Vagina (tissue), 2 donors: ENCODE measurements around the gene UQCRQ. TPM values are rescaled to one million over a fixed set of nuclear protein-coding genes. Genes with fewer than 3 reads are reported as not detected.
"Not testable (repeated sequence)": the region's sequence is repeated elsewhere in the genome, so short reads cannot be mapped to it uniquely, and the experiment has no call there.

Experiments used
- DNase-seq, 2 donors: peaks; one replicate each; pipeline ENCODE4 v3.0.0-alpha.2; 2017; ENCODE audit errors: extremely low spot score in 2 of 2
- H3K27ac ChIP-seq: fragments of 200-600 bp; sonication (generic); one replicate; pipeline ENCODE4 v1.5.1; 2019
- H3K27me3 ChIP-seq: fragments of 200-600 bp; sonication (generic); one replicate; pipeline ENCODE4 v1.5.1; 2019
- H3K36me3 ChIP-seq, 2 donors: fragments of 200-600 bp; sonication (generic); one replicate each; pipeline ENCODE4 v1.5.1; 2017 to 2019
- H3K4me1 ChIP-seq: fragments of 200-600 bp; sonication (generic); one replicate; pipeline ENCODE4 v1.5.1; 2019
- H3K4me3 ChIP-seq, 2 donors: fragments of 200-600 bp; sonication (generic); 1 replicate in 1 of 2; 2 replicates in 1 of 2; pipeline ENCODE4 v1.5.1; 2016 to 2019
- H3K9me3 ChIP-seq: fragments of 200-600 bp; sonication (generic); one replicate; pipeline ENCODE4 v1.5.1; 2019
- POLR2A ChIP-seq, 2 donors: fragments of 450-650 bp; IDR thresholded peaks; one replicate each; pipeline ENCODE4 v1.6.1; 2017; ENCODE audit warnings: antibody characterized with exemption in 2 of 2, mild to moderate bottlenecking in 2 of 2, moderate library complexity in 2 of 2
- POLR2AphosphoS5 ChIP-seq, 2 donors: sonication (generic); formaldehyde crosslinking; IDR thresholded peaks; one replicate each; pipeline ENCODE4 v1.9.0; 2017; ENCODE audit warnings: antibody characterized with exemption in 2 of 2, mild to moderate bottlenecking in 2 of 2, low read depth in 1 of 2; ENCODE audit not compliant: insufficient read depth in 1 of 2
- intact Hi-C: fragments of 100-400 bp; cut with DNase I; formaldehyde crosslinking; loops from one replicate; pipeline ENCODE4 v1.15.1; 2023
- total RNA-seq: library from RNA; depleted of rRNA; stranded (reverse); fragments of >200 nt; gene quantifications from one replicate; pipeline ENCODE4 v1.2.3, GENCODE V29; 2016
- TF ChIP-seq, protein P1 (sequence below), 3 experiments: fragments of 450-650 bp in 2 of 3; fragments of 200-600 bp in 1 of 3; sonication (generic) in 1 of 3; IDR thresholded peaks; one replicate each; pipeline ENCODE4 v1.5.1; 2017 to 2019; ENCODE audit warnings: antibody characterized with exemption in 3 of 3, mild to moderate bottlenecking in 2 of 3, moderate library complexity in 2 of 3

UQCRQ gene
- total RNA-seq, 1 donor from 2014 or later: 189 TPM

DNA sequence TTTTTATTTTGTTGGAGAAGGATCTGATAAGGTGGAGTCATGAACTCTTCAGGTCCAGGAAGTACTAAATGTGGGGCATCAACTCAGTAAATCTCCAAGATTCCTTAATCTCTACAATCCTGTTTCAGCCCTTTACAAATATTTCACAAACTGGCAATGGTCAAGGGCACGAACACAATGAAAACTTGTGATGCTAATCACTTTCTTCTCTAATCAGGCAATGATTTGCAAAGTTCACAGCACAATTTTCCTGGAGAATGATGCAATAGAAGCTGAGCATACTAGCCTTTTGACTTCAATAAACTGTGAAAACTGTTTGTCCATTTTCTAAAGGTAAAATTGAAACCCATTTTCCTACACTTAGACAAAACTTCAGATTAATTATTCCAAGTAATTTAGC lies 17.1 kb upstream of the UQCRQ start:
- H3K27ac ChIP-seq: no peak overlapping the region
- H3K27me3 ChIP-seq: no peaks in the 10 kb centered on the region
- no peaks in the 10 kb centered on the region for H3K4me1 ChIP-seq
- no peak for DNase-seq
- no peak for TF ChIP-seq POLR2A (IDR thresholded peaks at IDR 0.05)
- no peak for TF ChIP-seq POLR2AphosphoS5 (IDR thresholded peaks at IDR 0.05; ENCODE audit: insufficient read depth in 1 of 2, low read depth in 1 of 2)
- TF ChIP-seq, protein P1, sequence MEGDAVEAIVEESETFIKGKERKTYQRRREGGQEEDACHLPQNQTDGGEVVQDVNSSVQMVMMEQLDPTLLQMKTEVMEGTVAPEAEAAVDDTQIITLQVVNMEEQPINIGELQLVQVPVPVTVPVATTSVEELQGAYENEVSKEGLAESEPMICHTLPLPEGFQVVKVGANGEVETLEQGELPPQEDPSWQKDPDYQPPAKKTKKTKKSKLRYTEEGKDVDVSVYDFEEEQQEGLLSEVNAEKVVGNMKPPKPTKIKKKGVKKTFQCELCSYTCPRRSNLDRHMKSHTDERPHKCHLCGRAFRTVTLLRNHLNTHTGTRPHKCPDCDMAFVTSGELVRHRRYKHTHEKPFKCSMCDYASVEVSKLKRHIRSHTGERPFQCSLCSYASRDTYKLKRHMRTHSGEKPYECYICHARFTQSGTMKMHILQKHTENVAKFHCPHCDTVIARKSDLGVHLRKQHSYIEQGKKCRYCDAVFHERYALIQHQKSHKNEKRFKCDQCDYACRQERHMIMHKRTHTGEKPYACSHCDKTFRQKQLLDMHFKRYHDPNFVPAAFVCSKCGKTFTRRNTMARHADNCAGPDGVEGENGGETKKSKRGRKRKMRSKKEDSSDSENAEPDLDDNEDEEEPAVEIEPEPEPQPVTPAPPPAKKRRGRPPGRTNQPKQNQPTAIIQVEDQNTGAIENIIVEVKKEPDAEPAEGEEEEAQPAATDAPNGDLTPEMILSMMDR (IDR thresholded peaks at IDR 0.05): no peak
- no peaks in the 10 kb centered on the region for H3K9me3 ChIP-seq
- H3K4me3 ChIP-seq: no peak overlapping the region
- intact Hi-C loops: no loop called here
- no peaks in the 10 kb centered on the region for H3K36me3 ChIP-seq

DNA sequence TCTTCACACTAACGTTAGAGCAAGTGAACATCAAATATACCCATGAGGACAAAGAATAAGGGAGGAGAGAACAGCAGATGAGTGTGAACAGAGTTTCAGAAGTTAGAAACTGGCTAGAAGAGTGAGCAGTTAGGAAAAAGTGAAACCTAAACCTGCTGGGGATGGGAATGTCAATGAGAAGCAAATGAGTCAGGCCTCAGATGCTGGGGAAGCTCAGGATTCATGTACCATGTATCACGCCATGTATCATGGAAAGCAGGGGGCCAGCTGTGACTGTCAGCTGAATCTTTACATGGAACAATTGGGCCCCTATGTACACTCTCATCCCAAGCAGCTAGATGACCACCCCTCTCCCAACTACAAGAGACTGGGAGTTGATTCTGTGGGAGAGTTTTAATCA lies 16.4 kb upstream of the UQCRQ start:
- DNase-seq: no peak
- no peaks in the 10 kb centered on the region for H3K27me3 ChIP-seq
- H3K27ac ChIP-seq: no peak overlapping the region
- H3K36me3 ChIP-seq: no peaks in the 10 kb centered on the region
- no peaks in the 10 kb centered on the region for H3K9me3 ChIP-seq
- no peaks in the 10 kb centered on the region for H3K4me1 ChIP-seq
- TF ChIP-seq POLR2A (IDR thresholded peaks at IDR 0.05) (no peak), POLR2AphosphoS5 (IDR thresholded peaks at IDR 0.05; ENCODE audit: insufficient read depth in 1 of 2, low read depth in 1 of 2) (no peak)
- TF ChIP-seq, protein P1 (IDR thresholded peaks at IDR 0.05): no peak
- intact Hi-C loops: no loop called here
- H3K4me3 ChIP-seq: no peak overlapping the region

DNA sequence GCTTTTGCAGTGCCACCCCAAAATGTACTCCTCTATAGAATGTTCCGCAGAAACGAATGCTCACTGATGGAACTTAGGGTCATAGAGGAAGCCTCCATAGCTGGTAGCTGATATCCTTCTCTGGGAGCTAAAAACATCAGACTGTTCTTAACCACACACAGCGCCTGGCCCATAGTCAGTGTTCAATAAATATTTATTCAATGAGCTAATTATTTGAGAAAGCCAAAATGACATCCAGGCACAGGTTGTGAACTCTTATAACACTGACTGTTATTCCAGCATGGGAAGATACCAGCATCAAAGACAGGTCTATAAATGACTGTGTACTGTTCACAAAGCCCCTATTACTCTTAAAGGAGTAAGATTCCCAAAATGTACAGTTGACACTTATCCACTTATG lies 13.1 kb upstream of the UQCRQ start:
- Histone ChIP-seq H3K27ac (no peak overlapping the region), H3K4me1 (no peaks in the 10 kb centered on the region), H3K27me3 (no peaks in the 10 kb centered on the region), H3K36me3 (no peaks in the 10 kb centered on the region), H3K9me3 (no peaks in the 10 kb centered on the region), H3K4me3 (no peak overlapping the region)
- TF ChIP-seq POLR2A (IDR thresholded peaks at IDR 0.05): no peak
- TF ChIP-seq POLR2AphosphoS5 (IDR thresholded peaks at IDR 0.05; ENCODE audit: insufficient read depth in 1 of 2, low read depth in 1 of 2): no peak
- TF ChIP-seq, protein P1 (IDR thresholded peaks at IDR 0.05): no peak
- intact Hi-C loops: no loop called here
- DNase-seq: no peak

DNA sequence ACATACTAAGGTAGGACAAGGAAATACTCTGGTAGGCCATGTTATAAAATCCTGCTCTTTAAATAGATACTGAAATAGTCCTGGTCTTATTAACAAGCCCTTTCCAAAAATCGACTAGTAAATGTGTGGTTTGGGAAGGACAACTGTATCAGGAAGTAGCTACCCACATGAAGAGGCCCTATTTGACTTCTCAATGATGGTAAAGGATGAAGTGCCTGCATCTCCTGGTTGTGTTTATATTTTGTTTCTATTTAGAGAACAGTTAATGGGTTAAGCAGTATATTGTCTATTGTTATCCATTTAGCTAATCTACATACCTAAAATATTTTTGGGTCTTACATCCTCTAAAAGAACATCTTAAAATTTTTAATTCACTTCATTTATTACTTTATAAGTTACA lies 12.7 kb upstream of the UQCRQ start:
- TF ChIP-seq POLR2A (IDR thresholded peaks at IDR 0.05) (no peak), POLR2AphosphoS5 (IDR thresholded peaks at IDR 0.05; ENCODE audit: insufficient read depth in 1 of 2, low read depth in 1 of 2) (no peak)
- TF ChIP-seq, protein P1 (IDR thresholded peaks at IDR 0.05): no peak
- DNase-seq: no peak
- Histone ChIP-seq H3K4me3 (no peak overlapping the region), H3K36me3 (no peaks in the 10 kb centered on the region), H3K27me3 (no peaks in the 10 kb centered on the region), H3K4me1 (no peaks in the 10 kb centered on the region), H3K27ac (no peak overlapping the region), H3K9me3 (no peaks in the 10 kb centered on the region)
- intact Hi-C loops: no loop called here

DNA sequence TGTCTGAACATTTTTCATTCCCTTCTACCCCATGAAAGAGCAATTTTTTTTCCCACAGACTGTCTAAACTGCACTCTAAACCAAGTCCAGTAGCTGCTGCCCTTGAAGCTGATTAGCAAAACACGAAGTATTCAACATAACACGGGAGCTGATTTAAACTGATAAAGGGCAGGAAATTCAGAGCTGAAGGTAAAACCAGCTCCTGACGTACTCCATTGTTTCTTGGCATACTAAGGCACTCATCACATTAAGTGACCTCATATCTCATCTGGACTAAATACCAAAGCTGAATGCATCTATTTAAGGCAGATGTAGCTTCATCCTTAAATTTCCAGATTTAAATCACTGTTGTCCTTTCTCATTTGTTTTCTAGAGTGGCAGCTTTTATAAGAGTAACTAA lies 12.1 kb upstream of the UQCRQ start:
- no peak for DNase-seq
- no peaks in the 10 kb centered on the region for H3K36me3 ChIP-seq
- no peaks in the 10 kb centered on the region for H3K9me3 ChIP-seq
- TF ChIP-seq POLR2AphosphoS5 (IDR thresholded peaks at IDR 0.05; ENCODE audit: insufficient read depth in 1 of 2, low read depth in 1 of 2): no peak
- TF ChIP-seq, protein P1 (IDR thresholded peaks at IDR 0.05): no peak
- no peak for TF ChIP-seq POLR2A (IDR thresholded peaks at IDR 0.05)
- intact Hi-C loops: no loop called here
- no peak overlapping the region for H3K4me3 ChIP-seq
- no peak overlapping the region for H3K27ac ChIP-seq
- no peaks in the 10 kb centered on the region for H3K4me1 ChIP-seq
- H3K27me3 ChIP-seq: no peaks in the 10 kb centered on the region

DNA sequence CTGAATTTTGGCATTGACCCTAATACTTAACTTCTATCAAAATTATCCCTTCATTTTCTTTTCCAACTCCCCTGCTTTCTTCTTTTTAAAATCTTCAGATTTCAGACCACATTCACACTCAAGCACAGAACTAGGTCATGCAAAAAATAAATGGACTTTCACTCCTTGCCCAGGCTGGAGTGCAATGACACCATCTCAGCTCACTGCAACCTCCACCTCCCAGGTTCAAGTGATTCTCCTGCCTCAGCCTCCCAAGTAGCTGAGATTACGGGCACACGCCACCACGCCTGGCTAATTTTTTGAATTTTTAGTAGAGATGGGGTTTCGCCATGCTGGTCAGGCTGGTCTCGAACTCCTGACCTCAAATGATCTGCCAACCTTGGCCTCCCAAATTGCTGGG lies 11.4 kb upstream of the UQCRQ start:
- H3K27ac ChIP-seq, H3K9me3 ChIP-seq, H3K4me3 ChIP-seq, H3K36me3 ChIP-seq, H3K27me3 ChIP-seq, DNase-seq, intact Hi-C loops, H3K4me1 ChIP-seq: not testable (repeated sequence)
